ENCODE measurements around the gene LNX1. TPM values are rescaled to one million over a fixed set of nuclear protein-coding genes. Genes with fewer than 3 reads are reported as not detected.

LNX1 gene
- polyA plus RNA-seq, 1 of the 3 experiments (the other 2 are of a cell fraction): 0.16 TPM

DNA sequence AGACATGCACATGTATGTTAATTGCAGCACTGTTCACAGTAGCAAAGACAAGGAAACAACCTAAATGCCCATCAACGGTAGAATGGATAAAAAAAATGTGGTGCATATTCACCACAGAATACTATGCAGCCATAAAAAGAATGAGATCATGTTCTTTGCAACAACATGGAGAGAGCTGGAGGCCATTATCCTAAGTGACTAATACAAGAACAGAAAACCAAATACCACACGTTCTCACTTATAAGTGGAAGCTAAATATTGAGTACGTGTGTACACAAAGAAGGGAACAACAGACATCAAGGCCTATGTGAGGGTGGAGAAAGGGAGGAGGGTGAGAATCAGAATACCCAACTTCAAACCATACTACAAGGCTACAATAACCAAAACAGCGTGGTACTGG lies 17.4 kb upstream of the LNX1 start:
- Histone ChIP-seq H3K79me2 (ENCODE audit: insufficient read depth) (no peaks in the 10 kb centered on the region), H3K4me2 (no peak overlapping the region), H2AFZ (ENCODE audit: low read depth) (no peak overlapping the region), H3K9me2 (no peaks in the 10 kb centered on the region), H3K9ac (no peak overlapping the region), H3K27ac (ENCODE audit: low read depth in 2 of 2, low read length in 1 of 2) (no peak overlapping the region), H3K4me1 (ENCODE audit: control insufficient read depth in 1 of 2, insufficient read depth in 2 of 2, low read depth in 1 of 2, low read length in 1 of 2) (no peaks in the 10 kb centered on the region), H3F3A (replicated peaks; ENCODE audit: insufficient read depth) (no peaks in the 10 kb centered on the region), H3K9me3 (no peaks in the 10 kb centered on the region), H3K27me3 (ENCODE audit: insufficient read depth) (no peaks in the 10 kb centered on the region), H4K20me1 (ENCODE audit: insufficient read depth) (no peaks in the 10 kb centered on the region), H3K4me3 (ENCODE audit: low read depth in 2 of 2, low read length in 1 of 2) (no peak overlapping the region), H3K36me3 (replicated peaks in 1 of 2; ENCODE audit: control insufficient read depth in 1 of 2, insufficient read depth in 2 of 2, low read length in 1 of 2) (no peaks in the 10 kb centered on the region)
- ChIA-PET CTCF (interaction anchor here (1.1 kb wide), 1 partner anchor 9 kb away, joined by 3 read pairs; no protein-coding TSS in a partner anchor), POLR2A (no interaction called here)
- 76% methylated on average over 4 of the region's 4 CpGs for WGBS (ENCODE audit: low lambda C conversion rate)
- DNase-seq: no peak
- TF ChIP-seq JUND (IDR thresholded peaks at IDR 0.05): no peak
- no peak for TF ChIP-seq RFX5 (IDR thresholded peaks at IDR 0.05; ENCODE audit: low read length)
- no peak for TF ChIP-seq FOSL2 (IDR thresholded peaks at IDR 0.05; ENCODE audit: borderline replicate concordance, low read depth)
- no peak for TF ChIP-seq MEF2A (IDR thresholded peaks at IDR 0.05; ENCODE audit: borderline replicate concordance, low read depth)
- TF ChIP-seq, protein P1, sequence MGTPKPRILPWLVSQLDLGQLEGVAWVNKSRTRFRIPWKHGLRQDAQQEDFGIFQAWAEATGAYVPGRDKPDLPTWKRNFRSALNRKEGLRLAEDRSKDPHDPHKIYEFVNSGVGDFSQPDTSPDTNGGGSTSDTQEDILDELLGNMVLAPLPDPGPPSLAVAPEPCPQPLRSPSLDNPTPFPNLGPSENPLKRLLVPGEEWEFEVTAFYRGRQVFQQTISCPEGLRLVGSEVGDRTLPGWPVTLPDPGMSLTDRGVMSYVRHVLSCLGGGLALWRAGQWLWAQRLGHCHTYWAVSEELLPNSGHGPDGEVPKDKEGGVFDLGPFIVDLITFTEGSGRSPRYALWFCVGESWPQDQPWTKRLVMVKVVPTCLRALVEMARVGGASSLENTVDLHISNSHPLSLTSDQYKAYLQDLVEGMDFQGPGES (IDR thresholded peaks at IDR 0.05; ENCODE audit: low read depth, low read length): no peak
- TF ChIP-seq, protein P2, sequence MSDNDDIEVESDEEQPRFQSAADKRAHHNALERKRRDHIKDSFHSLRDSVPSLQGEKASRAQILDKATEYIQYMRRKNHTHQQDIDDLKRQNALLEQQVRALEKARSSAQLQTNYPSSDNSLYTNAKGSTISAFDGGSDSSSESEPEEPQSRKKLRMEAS (IDR thresholded peaks at IDR 0.05; ENCODE audit: low read depth): no peak
- TF ChIP-seq, protein P3, sequence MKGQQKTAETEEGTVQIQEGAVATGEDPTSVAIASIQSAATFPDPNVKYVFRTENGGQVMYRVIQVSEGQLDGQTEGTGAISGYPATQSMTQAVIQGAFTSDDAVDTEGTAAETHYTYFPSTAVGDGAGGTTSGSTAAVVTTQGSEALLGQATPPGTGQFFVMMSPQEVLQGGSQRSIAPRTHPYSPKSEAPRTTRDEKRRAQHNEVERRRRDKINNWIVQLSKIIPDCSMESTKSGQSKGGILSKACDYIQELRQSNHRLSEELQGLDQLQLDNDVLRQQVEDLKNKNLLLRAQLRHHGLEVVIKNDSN (IDR thresholded peaks at IDR 0.05; ENCODE audit: borderline replicate concordance, low read depth): no peak
- TF ChIP-seq POLR2AphosphoS5 (IDR thresholded peaks at IDR 0.05; ENCODE audit: low read depth, low read length): no peak
- TF ChIP-seq FOXJ3 (CRISPR knock-in tag; IDR thresholded peaks at IDR 0.05): no peak
- no peak for TF ChIP-seq RXRA (IDR thresholded peaks at IDR 0.05; ENCODE audit: borderline replicate concordance, low read depth)
- no peak for TF ChIP-seq RCOR1 (IDR thresholded peaks at IDR 0.05; ENCODE audit: low read length)

DNA sequence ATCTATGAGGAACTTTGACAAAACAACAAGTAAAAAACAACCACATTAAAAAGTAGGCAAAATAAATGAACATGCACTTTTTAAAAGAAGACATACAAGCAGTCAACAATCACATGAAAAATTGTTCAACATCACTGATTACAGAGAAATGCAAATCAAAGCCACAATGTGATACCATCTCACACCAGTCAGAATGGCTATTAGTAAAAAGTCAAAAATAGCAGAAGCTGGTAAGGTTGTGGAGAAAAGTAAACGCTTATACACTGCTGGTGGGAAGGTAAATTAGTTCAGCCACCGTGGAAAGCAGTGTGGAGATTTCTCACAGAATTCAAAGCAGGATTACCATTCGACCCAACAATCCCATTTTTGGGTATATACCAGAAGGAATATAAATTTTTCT lies 17.0 kb upstream of the LNX1 start:
- no peaks in the 10 kb centered on the region for H3K4me1 ChIP-seq (ENCODE audit: control insufficient read depth in 1 of 2, insufficient read depth in 2 of 2, low read depth in 1 of 2, low read length in 1 of 2)
- no peak for DNase-seq
- no peaks in the 10 kb centered on the region for H3K9me3 ChIP-seq
- no peaks in the 10 kb centered on the region for H3F3A ChIP-seq (replicated peaks; ENCODE audit: insufficient read depth)
- no peaks in the 10 kb centered on the region for H4K20me1 ChIP-seq (ENCODE audit: insufficient read depth)
- WGBS (ENCODE audit: low lambda C conversion rate): 74% methylated on average over 3 of the region's 3 CpGs
- H3K36me3 ChIP-seq (replicated peaks in 1 of 2; ENCODE audit: control insufficient read depth in 1 of 2, insufficient read depth in 2 of 2, low read length in 1 of 2): no peaks in the 10 kb centered on the region
- no peak overlapping the region for H3K4me3 ChIP-seq (ENCODE audit: low read depth in 2 of 2, low read length in 1 of 2)
- ChIA-PET CTCF (interaction anchor here (1.1 kb wide), 1 partner anchor 9 kb away, joined by 3 read pairs; no protein-coding TSS in a partner anchor), POLR2A (no interaction called here)
- H3K4me2 ChIP-seq: no peak overlapping the region
- H3K27me3 ChIP-seq (ENCODE audit: insufficient read depth): no peaks in the 10 kb centered on the region
- no peak overlapping the region for H2AFZ ChIP-seq (ENCODE audit: low read depth)
- TF ChIP-seq POLR2AphosphoS5 (IDR thresholded peaks at IDR 0.05; ENCODE audit: low read depth, low read length): no peak
- TF ChIP-seq MEF2A (IDR thresholded peaks at IDR 0.05; ENCODE audit: borderline replicate concordance, low read depth): no peak
- TF ChIP-seq, protein P2 (IDR thresholded peaks at IDR 0.05; ENCODE audit: low read depth): no peak
- TF ChIP-seq EP300 (IDR thresholded peaks at IDR 0.05; ENCODE audit: borderline replicate concordance in 1 of 2, low read depth in 1 of 2, low read length in 1 of 2): no peak
- no peak for TF ChIP-seq TCF12 (IDR thresholded peaks at IDR 0.05)
- no peak overlapping the region for H3K9ac ChIP-seq
- no peaks in the 10 kb centered on the region for H3K79me2 ChIP-seq (ENCODE audit: insufficient read depth)
- no peaks in the 10 kb centered on the region for H3K9me2 ChIP-seq
- H3K27ac ChIP-seq (ENCODE audit: low read depth in 2 of 2, low read length in 1 of 2): no peak overlapping the region

Measured in SK-N-SH (cell line).